Activated CD8-positive, alpha-beta memory T cell treated with anti-CD3 and anti-CD28 coated beads for 1 hour (primary cell): ENCODE data around the gene ITGB5.
A peak's percentile ranks its signal among the peaks of the same experiment; 100 is the strongest.
"Not testable (repeated sequence)": the region's sequence is repeated elsewhere in the genome, so short reads cannot be mapped to it uniquely, and the experiment has no call there.

Experiments used
- DNase-seq, 2 donors: peaks; one replicate each; pipeline ENCODE4 v3.0.0-alpha.2; 2020; ENCODE audit warnings: low read depth in 1 of 2; ENCODE audit errors: extremely low read depth in 1 of 2

The ITGB5 gene

DNA sequence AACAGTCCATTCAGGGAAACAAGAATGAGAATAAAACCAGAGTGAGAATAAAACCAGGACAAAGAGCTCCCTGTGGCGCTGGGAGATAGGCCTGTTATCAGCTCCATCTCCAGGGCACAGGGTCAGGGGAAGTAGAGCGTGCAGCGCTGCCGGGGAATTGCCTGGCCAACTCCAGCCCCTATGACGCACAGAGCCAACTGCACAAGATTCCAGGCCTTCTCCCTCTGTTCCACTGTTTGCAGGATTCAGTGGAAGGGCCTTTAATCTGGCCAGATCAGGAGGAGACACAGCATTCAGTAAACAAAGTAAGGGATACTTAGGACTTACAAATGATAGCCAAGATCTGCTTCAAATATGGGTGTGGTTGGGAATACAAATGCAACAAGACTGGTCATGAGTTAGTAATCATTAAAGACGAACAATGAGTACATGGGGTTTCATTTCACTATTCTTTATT, 49.4 kb downstream of the ITGB5 start:
- DNase-seq: no peak

DNA sequence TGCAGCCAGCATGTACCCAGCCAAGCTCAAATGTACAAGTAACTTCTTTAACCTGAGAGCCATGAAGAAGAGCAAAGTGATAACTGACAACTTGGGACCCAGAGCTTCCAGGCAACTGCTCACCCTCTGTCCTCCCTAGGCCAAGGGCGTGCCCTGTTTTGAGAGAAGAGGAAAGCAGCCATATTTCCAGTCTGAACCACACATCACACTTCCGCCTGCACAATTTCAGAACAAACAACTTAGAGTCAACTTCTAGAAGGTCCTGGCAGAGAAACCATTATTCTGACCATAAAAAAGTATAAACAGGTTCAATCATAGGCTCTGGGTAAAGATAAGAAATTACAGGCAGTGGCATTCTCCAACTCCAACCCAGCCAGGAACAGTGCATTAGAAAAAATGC, 50.1 kb downstream of the ITGB5 start:
- no peak for DNase-seq

DNA sequence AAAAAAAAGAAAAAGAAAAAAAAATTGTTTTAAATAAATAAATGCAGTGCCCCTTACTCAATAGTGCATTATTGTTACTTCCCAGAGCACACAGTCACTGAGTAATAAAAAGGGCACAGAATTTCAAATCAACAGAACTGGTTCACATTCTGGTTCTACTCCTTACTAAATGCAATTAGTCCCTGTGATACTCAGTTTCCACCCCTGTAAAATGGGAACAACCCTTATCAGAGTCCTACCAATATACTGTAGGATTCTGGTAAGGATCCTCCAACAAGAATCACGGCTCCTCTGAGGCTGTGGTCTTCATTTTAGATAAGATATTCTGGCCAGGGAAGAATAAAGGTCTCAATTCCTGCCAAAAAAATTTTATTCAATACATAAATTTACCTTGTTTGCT, 50.7 kb downstream of the ITGB5 start:
- no peak for DNase-seq

DNA sequence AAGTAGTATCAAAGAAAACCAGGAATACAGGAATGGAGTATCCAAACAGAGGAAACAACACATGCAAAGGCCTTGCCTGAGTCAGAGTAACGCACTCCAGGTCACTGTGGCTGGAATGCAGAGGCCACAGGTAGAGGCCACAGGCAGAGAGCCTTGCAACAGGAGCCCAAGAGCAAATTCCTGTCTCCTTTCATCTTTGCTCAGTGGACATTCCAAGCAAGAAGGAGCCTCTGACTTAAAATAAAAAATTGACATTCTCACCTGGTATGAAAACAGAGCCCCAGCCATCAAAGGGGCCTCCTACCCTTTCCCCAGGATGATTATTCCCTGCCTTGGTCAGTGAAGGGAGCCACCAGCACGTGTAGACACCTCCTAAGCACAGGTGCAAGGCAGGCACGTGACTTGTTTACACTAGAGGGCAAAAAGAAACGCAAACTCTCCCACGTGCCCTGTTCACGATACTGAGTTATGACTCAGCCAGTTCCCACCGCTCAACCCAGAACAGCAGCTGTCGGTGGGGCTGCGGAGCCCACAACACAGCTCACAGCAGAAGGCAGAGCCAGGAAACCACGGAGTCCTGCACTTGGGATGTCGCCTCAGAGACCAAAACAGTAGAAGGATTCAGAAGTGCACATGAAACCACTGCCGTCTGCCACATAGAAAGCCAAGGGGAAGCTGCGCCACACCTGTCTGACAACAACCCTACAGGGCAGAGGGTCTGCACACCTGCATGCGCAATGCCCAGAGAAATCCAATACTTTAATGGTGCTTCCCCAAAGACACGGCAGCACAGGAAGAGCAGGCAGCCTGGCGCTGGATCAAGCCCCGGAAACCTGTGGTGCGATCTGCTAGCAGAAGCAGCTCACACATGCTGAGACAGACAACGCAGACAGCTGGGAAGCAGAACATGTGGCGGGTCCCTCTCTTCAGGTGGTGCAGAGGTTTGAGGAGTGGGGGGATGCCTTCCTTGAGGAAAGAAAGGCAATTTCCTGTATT, 52.1 kb downstream of the ITGB5 start:
- peak in 1 of 2 donors; percentile 19 for DNase-seq

DNA sequence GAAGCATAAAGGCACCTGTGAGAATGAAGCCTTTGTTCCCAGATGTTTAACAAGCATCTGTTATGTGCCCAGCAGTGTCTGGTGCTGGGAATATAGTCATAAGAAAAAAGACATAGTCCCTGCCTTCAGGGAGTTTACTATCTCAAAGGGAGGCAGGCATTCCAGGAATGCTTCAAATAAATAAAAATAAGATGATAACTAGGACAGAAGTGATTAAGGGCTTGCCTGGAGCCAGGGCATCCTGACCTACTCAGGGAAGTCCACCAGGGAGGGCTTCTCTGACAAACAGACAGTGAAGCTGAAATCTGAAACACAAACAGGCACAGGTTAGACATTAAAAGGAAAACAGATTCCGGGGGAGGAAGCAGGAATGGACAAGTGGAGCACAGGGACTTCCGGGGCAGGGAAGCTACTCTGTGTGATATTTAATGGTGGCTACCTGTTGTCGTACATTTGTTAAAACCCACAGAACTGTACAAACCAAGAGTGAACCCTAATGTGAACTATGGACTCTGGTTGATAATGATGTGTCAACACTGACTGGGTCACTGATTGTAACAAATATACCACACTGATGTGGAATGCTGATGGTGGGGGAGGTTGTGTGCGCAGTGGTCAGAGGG, 53.3 kb downstream of the ITGB5 start:
- DNase-seq: no peak

DNA sequence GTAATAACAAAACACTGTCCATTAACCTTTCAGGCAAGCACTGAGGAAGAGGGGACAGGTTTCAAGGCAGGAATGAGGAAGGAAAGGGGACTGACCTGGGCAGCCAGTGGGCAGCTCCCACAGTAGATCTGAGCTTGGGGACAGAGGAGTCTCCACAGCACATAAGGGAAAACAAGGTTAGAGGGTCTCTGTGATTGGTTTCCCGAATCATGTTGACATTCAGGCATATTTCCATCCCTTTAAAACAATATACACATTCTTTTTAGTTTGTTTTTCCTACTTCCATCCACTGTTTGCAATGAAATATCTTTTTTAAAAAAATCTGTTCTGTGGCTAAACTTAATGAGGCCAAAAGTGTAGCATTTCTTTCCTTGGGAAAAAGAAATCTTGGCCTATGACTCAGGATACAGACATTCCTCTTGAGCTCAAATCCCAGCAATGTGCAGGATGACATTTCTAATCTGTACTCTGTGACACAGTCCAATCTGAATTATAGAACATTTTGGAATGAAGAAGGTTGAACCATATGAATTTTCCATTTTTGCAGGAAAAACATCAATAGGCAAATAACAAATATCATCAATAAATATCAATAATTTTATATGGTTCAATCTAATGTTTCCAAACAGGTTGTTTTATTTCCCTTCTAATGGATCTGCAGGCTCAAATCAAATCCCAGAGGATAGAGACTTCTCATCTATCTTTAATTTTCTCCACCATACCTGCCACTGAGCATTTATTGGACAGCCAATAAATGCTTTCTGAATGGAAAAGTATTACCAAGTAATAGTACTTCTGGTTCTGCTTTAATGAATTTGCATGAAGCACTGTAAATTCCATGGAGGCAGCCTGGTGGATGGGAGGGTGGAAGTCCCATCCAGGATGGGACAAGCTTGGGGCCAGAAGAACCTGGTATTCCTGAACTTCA, 54.1 kb downstream of the ITGB5 start:
- no peak for DNase-seq

DNA sequence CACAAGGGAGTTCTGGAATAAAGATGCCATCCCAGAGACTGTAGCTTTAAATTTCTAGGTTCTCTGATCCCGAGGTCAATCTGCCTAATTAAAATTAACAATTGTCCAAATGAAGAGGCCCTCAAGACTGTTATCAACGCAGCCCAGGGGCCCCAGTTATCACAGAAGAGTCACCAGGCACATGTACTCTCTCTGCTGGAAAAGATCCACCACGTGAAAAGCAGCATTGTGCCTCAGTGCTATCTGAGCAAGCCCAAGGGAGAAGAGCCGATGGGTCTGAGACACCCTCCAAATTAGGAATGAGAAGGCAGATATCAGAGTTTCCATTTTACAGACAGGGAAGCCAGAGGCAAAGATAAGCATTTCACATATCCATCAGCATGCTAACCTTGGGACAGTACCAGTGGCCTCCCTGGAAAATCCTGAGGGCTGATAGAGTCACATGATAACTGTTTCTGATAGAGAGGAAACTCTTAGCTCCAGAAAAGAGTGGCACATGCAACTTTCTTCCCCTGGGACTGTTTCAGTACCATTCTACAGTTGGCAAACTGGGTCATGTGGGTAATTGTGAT, 55.5 kb downstream of the ITGB5 start:
- DNase-seq: no peak

DNA sequence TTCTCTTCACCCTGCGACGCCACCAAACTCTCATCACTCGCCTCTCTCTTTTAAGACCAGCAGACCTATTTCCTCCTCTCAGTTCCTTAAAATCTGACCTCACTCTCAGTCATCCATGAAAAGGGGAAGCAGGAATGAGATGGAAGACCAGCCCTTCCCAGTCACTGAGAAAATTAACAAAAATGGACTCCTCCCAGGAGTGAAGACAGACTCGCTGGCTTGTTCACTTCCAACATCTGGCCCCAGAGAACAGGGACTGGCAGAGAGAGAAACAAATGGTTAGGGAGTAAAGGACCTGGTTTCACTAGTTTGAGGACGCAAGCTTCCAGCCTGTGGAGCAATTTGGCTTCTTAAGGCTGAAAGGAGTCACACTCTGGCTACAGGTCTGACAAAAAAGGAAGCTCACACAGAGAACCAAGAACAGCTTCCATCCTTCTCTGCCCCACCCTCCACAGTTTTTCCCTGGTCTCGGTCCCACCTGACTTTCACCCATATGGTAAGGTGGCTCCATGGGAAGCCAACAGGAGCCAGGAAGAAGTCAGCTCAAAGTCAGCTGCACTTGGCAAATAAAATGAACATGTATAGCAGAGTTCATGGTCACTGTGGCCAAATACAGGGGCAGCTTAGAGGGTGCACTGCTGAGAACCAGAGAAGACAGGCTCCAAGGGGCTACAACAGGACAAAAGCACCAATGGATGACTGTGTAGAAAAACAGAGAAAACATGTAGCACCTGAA, 57.2 kb downstream of the ITGB5 start:
- DNase-seq: no peak

DNA sequence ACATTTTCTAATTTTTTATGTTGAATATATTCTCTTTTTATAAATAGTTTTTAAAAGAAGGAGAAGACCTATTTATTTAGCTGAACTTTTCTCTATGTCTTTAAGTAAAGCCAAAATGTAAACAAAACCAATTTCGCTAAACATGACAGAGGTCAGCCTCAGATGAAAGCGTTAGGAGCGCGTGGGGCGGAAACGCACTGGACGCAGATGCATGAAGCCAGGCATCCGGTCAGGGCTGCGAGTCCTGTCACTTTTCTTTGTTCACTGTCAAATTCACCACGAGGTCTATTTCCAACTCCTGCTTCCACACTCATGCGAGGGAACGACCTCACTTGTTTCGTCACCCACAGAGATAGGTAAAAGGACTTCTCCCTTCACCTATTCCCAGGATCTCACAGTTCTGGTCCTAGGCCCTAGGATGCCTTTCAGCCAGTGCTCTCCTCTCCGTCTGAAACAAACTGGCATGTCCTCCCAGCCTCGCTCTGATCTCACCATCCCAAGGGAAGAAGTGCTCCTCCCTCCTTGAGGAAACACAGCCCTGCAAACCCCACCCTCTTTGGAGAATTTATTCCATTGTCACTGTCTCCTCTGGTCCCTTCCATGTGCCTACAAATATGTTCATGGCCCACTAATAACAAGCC, 57.9 kb downstream of the ITGB5 start:
- no peak for DNase-seq

DNA sequence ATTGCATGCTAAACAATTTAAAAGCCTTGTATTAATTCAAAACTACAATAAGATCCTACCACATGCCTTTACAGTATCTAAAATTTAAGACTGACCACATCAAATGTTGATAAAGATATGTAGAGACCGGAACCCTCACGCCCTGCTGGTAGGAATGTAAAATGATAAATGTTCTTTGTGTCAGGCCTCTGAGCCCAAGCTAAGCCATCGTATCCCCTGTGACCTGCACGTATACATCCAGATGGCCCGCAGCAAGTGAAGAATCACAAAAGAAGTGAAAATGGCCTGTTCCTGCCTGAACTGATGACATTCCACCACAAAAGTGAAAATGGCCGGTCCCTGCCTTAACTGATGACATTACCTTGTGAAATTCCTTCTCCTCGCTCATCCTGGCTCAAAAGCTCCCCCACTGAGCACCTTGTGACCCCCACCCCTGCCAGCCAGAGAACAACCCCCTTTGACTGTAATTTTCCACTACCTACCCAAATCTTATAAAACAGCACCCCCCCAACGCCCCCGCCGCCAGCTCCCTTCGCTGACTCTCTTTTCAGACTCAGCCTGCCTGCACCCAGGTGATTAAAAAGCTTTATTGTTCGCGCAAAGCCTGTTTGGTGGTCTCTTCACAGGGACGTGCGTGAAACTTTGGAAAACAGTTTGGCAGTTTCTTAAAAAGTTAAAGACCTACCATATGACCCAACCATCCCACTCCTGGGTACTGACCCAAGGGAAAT, 59.5 kb downstream of the ITGB5 start:
- not testable (repeated sequence) for DNase-seq

DNA sequence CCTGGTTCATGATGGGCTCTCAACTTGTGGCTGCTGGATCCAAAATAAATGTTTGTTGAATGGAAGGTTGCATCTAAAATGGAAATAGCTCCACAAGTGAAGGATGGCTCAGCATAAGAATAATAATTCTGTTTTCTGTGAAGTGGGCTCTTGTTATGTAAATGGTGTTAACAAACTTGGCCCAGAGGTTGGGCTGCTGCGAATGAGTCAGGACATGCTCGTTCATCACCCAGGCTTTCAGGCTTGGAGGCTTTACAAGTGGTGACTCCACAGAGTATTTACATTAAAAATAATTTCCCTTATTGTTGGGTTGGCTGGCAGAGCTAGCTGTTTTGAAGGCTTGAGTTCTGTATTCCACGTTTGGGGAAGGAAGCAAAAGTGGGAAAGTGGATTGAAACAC, 60.5 kb downstream of the ITGB5 start:
- DNase-seq: no peak

DNA sequence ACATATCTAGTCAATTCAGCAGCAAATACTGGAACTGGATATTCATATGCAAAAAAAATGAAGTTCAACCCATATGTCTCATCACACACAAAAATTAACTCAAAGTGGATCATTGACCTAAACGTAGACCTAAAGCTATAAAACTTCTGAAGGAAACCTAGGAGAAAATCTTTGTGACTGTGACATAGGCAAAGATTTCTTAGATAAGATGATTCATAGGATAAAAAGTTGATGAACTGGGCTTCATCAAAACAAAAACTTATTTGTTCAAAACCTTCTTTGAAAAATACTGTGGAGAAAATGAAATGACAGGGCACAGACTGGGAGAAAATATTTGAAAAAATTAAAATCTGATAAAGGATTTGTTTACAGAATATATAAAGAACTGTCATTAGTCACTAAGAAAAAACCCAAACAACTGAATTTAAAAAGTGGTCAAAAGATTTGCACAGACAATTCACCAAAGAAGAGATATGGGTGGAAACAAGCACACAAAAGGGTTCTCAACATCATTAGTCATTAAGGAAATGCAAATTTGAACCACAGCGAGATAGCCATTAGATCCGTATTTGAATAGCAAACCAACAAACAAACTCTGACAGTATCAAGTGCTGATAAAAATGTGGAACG, 62.8 kb downstream of the ITGB5 start:
- DNase-seq: no peak

DNA sequence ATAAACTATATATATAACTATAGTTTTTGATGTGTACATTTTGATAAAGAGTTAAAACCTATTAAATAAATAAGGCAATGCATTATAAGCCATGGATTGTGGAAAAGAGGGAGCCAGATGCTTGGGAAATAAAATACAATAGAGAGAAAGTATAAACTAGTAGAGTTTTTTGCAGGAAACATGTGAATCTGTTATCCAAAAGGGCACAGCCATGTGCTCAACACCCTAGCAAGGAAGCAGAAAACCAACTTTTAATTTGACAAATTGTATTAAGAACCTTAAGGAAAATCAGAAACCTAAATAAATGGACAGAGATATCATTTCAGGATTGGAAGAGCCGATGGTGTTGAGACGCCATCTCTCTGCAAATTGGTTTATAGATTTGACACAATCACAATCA, 63.5 kb downstream of the ITGB5 start:
- DNase-seq: no peak

DNA sequence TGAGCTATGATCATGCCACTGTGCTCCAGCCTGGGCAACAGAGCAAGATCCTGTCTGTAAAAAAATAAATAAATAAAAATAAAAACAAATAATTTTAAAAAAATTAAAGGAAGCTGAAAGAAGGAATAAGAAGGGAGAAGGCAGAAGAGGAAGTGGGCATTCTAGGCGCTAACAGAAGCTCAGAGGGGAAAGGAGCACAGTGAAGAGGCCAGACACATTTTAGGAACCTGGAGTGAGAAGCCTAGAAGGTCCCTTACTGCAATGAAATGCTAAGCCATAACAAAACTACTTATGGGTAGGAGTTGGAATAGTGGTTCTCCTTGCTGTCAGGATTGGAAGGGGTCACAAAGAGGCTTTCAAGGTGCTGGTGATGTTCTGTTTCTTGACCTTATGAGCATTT, 64.0 kb downstream of the ITGB5 start:
- DNase-seq: no peak

DNA sequence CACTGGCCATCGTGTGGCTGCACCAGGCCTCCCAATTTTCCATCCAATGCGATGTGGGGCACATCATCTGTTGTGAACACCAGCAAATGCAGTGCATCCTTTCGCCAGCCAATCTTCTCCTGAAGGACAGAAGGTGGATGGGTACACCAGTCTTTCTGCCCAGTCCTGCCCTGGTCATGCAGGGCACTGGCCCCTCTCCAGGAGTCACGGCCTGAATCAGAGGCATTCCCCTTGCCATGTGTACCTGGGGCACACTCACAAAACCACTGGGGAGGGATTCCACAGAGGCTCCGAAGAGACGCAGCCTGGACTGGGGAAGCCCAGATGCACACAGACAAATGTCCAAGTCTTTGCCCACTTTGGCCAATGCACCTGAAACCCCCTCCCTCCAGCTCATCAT, 65.8 kb downstream of the ITGB5 start:
- DNase-seq: no peak

DNA sequence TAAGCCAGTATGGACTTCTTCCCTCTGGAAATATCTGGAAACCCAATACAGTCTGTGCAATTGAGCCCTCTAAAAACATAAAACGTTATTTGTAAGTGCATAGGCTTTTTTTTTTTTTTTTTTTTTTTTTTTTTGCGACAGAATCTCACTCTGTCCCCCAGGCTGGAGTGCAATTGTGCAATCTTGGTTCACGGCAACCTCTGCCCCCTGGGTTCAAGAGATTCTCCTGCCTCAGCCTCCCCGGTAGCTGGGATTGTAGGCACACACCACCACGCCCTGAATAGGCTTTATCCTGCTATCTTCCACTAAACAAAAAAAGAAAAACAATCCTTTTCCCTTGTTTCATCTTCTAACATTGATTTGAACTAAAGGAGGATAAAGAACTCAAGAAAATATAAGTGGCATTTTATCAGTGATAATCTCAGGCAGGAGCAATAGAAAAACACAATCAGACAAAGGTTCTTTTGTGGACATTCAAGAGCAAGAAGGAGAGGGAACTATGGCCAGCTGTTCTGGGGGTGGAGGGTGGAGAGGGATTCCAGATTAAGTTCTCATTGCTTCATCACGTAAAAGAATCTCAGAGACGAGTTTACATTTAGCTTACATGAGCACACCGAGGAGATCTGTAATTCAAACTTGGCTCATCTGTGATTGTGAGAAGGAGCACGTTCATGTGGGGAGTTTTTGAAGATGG, 68.6 kb downstream of the ITGB5 start:
- DNase-seq: no peak

DNA sequence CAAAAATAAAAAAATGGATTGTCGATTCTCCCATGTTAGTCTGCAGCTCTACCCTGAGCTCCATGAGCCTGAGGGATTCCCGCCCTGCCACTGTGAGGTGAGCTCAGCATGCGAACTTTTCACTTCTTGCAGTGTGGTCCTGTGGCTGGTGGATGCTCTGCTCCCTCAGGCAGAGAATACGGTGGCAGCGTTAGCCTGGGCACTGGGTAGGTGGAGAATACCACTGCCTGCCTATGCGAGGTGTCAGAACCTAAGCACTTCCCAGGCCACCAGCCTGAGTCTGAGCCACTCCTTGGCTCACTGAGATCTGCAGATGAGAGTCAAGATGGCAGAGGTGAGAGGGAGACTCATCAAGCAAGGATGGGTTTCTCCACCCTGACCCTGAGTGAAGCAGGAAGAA, 70.1 kb downstream of the ITGB5 start:
- no peak for DNase-seq

DNA sequence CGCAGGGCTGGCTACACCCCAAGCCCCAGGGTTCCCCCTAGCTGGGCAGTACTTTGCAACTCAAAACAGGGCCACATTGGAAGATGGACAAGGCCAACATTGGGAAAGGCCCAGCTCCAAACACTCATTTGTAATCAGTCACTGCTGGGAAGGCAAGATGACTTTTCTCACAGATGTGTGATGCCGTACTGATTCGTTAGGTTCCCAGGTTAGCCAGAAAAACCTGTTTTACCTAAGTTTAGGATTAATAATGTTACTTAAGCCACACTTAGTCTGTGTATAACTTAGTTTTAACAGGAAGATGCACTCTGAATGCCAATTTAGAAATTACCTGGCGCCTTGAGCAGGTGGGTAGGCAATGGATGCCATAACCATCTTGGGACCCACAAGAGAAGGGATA, 71.0 kb downstream of the ITGB5 start:
- DNase-seq: no peak
